GM18508 (cell line): ENCODE results near the gene DPY19L1.
"Not testable (repeated sequence)": the region's sequence is repeated elsewhere in the genome, so short reads cannot be mapped to it uniquely, and the experiment has no call there.

ENCODE experiments used
- ATAC-seq: cut with Tn5 transposase; IDR thresholded peaks from one replicate; pipeline ENCODE4 v1.9.1; 2021; ENCODE audit warnings: moderate number of reproducible peaks; ENCODE audit not compliant: insufficient read depth, unreplicated experiment

The DPY19L1 gene

GRCh38 chr7:34931739-34932138 is 105.5 kb downstream of the DPY19L1 start:
- no peak for ATAC-seq

GRCh38 chr7:34929783-34930182 is 107.5 kb downstream of the DPY19L1 start:
- not testable (repeated sequence) for ATAC-seq

GRCh38 chr7:34928560-34928959 is 108.7 kb downstream of the DPY19L1 start:
- no peak for ATAC-seq

- ATAC-seq: no peak
Observed at GRCh38 chr7:34928052-34928451, 109.2 kb downstream of the DPY19L1 start.

- ATAC-seq: not testable (repeated sequence)
Observed at GRCh38 chr7:34920470-34920869, 116.8 kb downstream of the DPY19L1 start.

- ATAC-seq: not testable (repeated sequence)
Observed at GRCh38 chr7:34919038-34919437, 118.2 kb downstream of the DPY19L1 start.

- not testable (repeated sequence) for ATAC-seq
Observed at GRCh38 chr7:34918198-34918861, 119.0 kb downstream of the DPY19L1 start.

- not testable (repeated sequence) for ATAC-seq
Observed at GRCh38 chr7:34917515-34917914, 119.8 kb downstream of the DPY19L1 start.

GRCh38 chr7:34916267-34916666 is 121.0 kb downstream of the DPY19L1 start:
- no peak for ATAC-seq

- no peak for ATAC-seq
Observed at GRCh38 chr7:34912236-34912635, 125.0 kb downstream of the DPY19L1 start.

- ATAC-seq: not testable (repeated sequence)
Observed at GRCh38 chr7:34906266-34906850, 130.9 kb downstream of the DPY19L1 start.

- no peak for ATAC-seq
Observed at GRCh38 chr7:34904987-34905386, 132.3 kb downstream of the DPY19L1 start.

GRCh38 chr7:34903921-34904320 is 133.4 kb downstream of the DPY19L1 start:
- not testable (repeated sequence) for ATAC-seq

- ATAC-seq: no peak
Observed at GRCh38 chr7:34902182-34902581, 135.1 kb downstream of the DPY19L1 start.

- ATAC-seq: no peak
Observed at GRCh38 chr7:34900891-34901513, 136.3 kb downstream of the DPY19L1 start.

GRCh38 chr7:34895202-34895601 is 142.1 kb downstream of the DPY19L1 start:
- ATAC-seq: no peak

- no peak for ATAC-seq
Observed at GRCh38 chr7:34889951-34890350, 147.3 kb downstream of the DPY19L1 start.

- ATAC-seq: no peak
Observed at GRCh38 chr7:34886856-34887255, 150.4 kb downstream of the DPY19L1 start.

GRCh38 chr7:34883855-34884254 is 153.4 kb downstream of the DPY19L1 start:
- not testable (repeated sequence) for ATAC-seq

- ATAC-seq: no peak
Observed at GRCh38 chr7:34879871-34880270, 157.4 kb downstream of the DPY19L1 start.

GRCh38 chr7:34878944-34879735 is 158.1 kb downstream of the DPY19L1 start:
- ATAC-seq: not testable (repeated sequence)
